Thyroid gland (tissue), 4 donors: Measurements from ENCODE around the gene PPM1N. TPM values are rescaled to one million over a fixed set of nuclear protein-coding genes. Genes with fewer than 3 reads are reported as not detected.

ENCODE experiments used
- DNase-seq, 2 donors: peaks; one replicate each; pipeline ENCODE4 v3.0.0-alpha.2; 2019
- H3K27ac ChIP-seq, 3 donors: fragments of 200-600 bp; sonication (generic); 1 replicate in 2 of 3; 2 replicates in 1 of 3; pipeline ENCODE4 v1.5.1; 2016 to 2019; ENCODE audit warnings: mild to moderate bottlenecking in 1 of 3, moderate library complexity in 1 of 3
- H3K27me3 ChIP-seq: fragments of 200-600 bp; sonication (generic); one replicate; pipeline ENCODE4 v1.5.1; 2019
- H3K36me3 ChIP-seq, 2 donors: fragments of 200-600 bp; sonication (generic); one replicate each; pipeline ENCODE4 v1.5.1; 2016 to 2019
- H3K4me1 ChIP-seq, 2 donors: fragments of 200-600 bp; sonication (generic); one replicate each; pipeline ENCODE4 v1.5.1; 2017 to 2019
- H3K4me3 ChIP-seq, 3 donors: fragments of 200-600 bp; sonication (generic); replicated peaks in 1 of 3; 1 replicate in 2 of 3; 2 replicates in 1 of 3; pipeline ENCODE4 v1.5.1; 2016; ENCODE audit warnings: mild to moderate bottlenecking in 1 of 3
- H3K9me3 ChIP-seq: fragments of 200-600 bp; sonication (generic); one replicate; pipeline ENCODE4 v1.5.1; 2017
- CTCF ChIP-seq, 6 experiments: fragments of 200-600 bp in 3 of 6; fragments of 450-650 bp in 3 of 6; sonication (generic) in 3 of 6; IDR thresholded peaks; one replicate each; pipeline ENCODE4 v1.5.1; 2016 to 2019; ENCODE audit warnings: antibody characterized with exemption in 6 of 6, mild to moderate bottlenecking in 2 of 6, inconsistent platforms in 1 of 6, moderate library complexity in 1 of 6
- POLR2A ChIP-seq, 2 donors: fragments of 450-650 bp; IDR thresholded peaks; one replicate each; pipeline ENCODE4 v1.6.1; 2017; ENCODE audit warnings: antibody characterized with exemption in 2 of 2, mild to moderate bottlenecking in 2 of 2, moderate library complexity in 1 of 2
- WGBS, 2 donors: methylation state at CpG; one replicate each; pipeline ENCODE4 v1.1.5; 2017; 5-methylcytosine and 5-hydroxymethylcytosine counted together
- intact Hi-C: fragments of 100-400 bp; cut with DNase I; formaldehyde crosslinking; loops from one replicate; pipeline ENCODE4 v1.15.1; 2023
- total RNA-seq, 4 donors: library from RNA; depleted of rRNA; stranded (reverse); fragments of >200 nt; gene quantifications; one replicate each; pipeline ENCODE4 v1.2.3, GENCODE V29; 2016

The PPM1N gene
- total RNA-seq, 4 donors from 2014 or later = 0.73 to 1.1 TPM; not detected in 2

GRCh38 chr19:45531349-45531748 is 33.1 kb downstream of the PPM1N start:
- Histone ChIP-seq H3K4me3 (no peak overlapping the region), H3K27me3 (no peaks in the 10 kb centered on the region), H3K27ac (no peak overlapping the region), H3K4me1 (peaks cover 10 to 15% of the 10 kb centered on the region in 2 donors), H3K36me3 (peaks cover 0 to 2% of the 10 kb centered on the region in 2 donors), H3K9me3 (no peaks in the 10 kb centered on the region)
- WGBS, 2 donors = 97 to 100% methylated on average over 1 of the region's 1 CpG
- no peak for DNase-seq
- TF ChIP-seq POLR2A (IDR thresholded peaks at IDR 0.05) (no peak), CTCF (IDR thresholded peaks at IDR 0.05) (no peak)
- intact Hi-C loops = no loop called here

- WGBS, 2 donors = 40 to 51% methylated on average over 9 of the region's 9 CpGs
- peak; percentile 90 to 91 for DNase-seq
- Histone ChIP-seq H3K27ac (no peak overlapping the region), H3K4me1 (peaks cover 0 to 5% of the 10 kb centered on the region in 2 donors), H3K27me3 (no peaks in the 10 kb centered on the region), H3K36me3 (no peaks in the 10 kb centered on the region), H3K9me3 (no peaks in the 10 kb centered on the region), H3K4me3 (no peak overlapping the region)
- TF ChIP-seq POLR2A (IDR thresholded peaks at IDR 0.05) = no peak
- no peak for TF ChIP-seq CTCF (IDR thresholded peaks at IDR 0.05)
- intact Hi-C loops = no loop called here
These were observed 41.2 kb downstream of the PPM1N start for GRCh38 chr19:45539459-45539858.

GRCh38 chr19:45542234-45542668 is 44.0 kb downstream of the PPM1N start:
- TF ChIP-seq CTCF (IDR thresholded peaks at IDR 0.05) (no peak), POLR2A (IDR thresholded peaks at IDR 0.05) (no peak)
- Histone ChIP-seq H3K9me3 (no peaks in the 10 kb centered on the region), H3K27ac (no peak overlapping the region), H3K27me3 (no peaks in the 10 kb centered on the region), H3K36me3 (no peaks in the 10 kb centered on the region), H3K4me3 (no peak overlapping the region), H3K4me1 (peaks cover 0 to 5% of the 10 kb centered on the region in 2 donors)
- intact Hi-C loops = no loop called here
- WGBS, 2 donors = 78 to 87% methylated on average over 5 of the region's 7 CpGs
- no peak for DNase-seq

- TF ChIP-seq POLR2A (IDR thresholded peaks at IDR 0.05) (no peak), CTCF (IDR thresholded peaks at IDR 0.05) (no peak)
- intact Hi-C loops = no loop called here
- no peak overlapping the region for H3K4me3 ChIP-seq
- WGBS, 2 donors = 93 to 94% methylated on average over 10 of the region's 10 CpGs
- no peaks in the 10 kb centered on the region for H3K36me3 ChIP-seq
- no peak for DNase-seq
- no peak overlapping the region for H3K27ac ChIP-seq
- H3K9me3 ChIP-seq = no peaks in the 10 kb centered on the region
- no peaks in the 10 kb centered on the region for H3K27me3 ChIP-seq
- no peaks in the 10 kb centered on the region for H3K4me1 ChIP-seq
These were observed 49.0 kb downstream of the PPM1N start for GRCh38 chr19:45547211-45547770.

- Histone ChIP-seq H3K36me3 (peaks cover 0 to 2% of the 10 kb centered on the region in 2 donors), H3K4me3 (no peak overlapping the region), H3K27ac (no peak overlapping the region), H3K27me3 (no peaks in the 10 kb centered on the region), H3K4me1 (no peaks in the 10 kb centered on the region), H3K9me3 (no peaks in the 10 kb centered on the region)
- TF ChIP-seq CTCF (IDR thresholded peaks at IDR 0.05) (no peak), POLR2A (IDR thresholded peaks at IDR 0.05) (no peak)
- no peak for DNase-seq
- 88% methylated on average over 9 of the region's 9 CpGs for WGBS, 2 donors
- intact Hi-C loops = no loop called here
These were observed 49.8 kb downstream of the PPM1N start for GRCh38 chr19:45547965-45548609.
